DOHH2 (cell line): ENCODE results near the gene RBM38.
"Not testable (repeated sequence)": the region's sequence is repeated elsewhere in the genome, so short reads cannot be mapped to it uniquely, and the experiment has no call there.

Source experiments
- H3F3A ChIP-seq: fragments of 200-600 bp; sonication (generic), shearing (Covaris generic); 2 replicates; pipeline ENCODE4 v1.6.0; 2016; ENCODE audit warnings: antibody characterized with exemption, mild to moderate bottlenecking; ENCODE audit not compliant: control insufficient read depth, insufficient read depth
- H3K27ac ChIP-seq: fragments of 200-600 bp; sonication (generic); 2 replicates; pipeline ENCODE4 v1.5.1; 2014; ENCODE audit warnings: low read depth, mild to moderate bottlenecking, low read length, moderate library complexity
- H3K27me3 ChIP-seq: fragments of 200-600 bp; sonication (generic); 2 replicates; pipeline ENCODE4 v1.6.1; 2014; ENCODE audit warnings: mild to moderate bottlenecking, low read length, mixed read lengths; ENCODE audit not compliant: control insufficient read depth
- H3K36me3 ChIP-seq: fragments of 200-600 bp; sonication (generic); 2 replicates; pipeline ENCODE4 v1.6.1; 2014; ENCODE audit warnings: mild to moderate bottlenecking, low read length, moderate library complexity, mixed read lengths; ENCODE audit not compliant: control insufficient read depth
- H3K4me1 ChIP-seq: fragments of 200-600 bp; sonication (generic); 2 replicates; pipeline ENCODE4 v1.6.1; 2014; ENCODE audit warnings: mild to moderate bottlenecking, low read length, mixed read lengths; ENCODE audit not compliant: control insufficient read depth
- H3K4me2 ChIP-seq: fragments of 200-600 bp; sonication (generic); 2 replicates; pipeline ENCODE4 v1.6.0; 2014; ENCODE audit warnings: mild to moderate bottlenecking, low read length, moderate library complexity
- H3K4me3 ChIP-seq: fragments of 200-600 bp; sonication (generic); 2 replicates; pipeline ENCODE4 v1.5.1; 2014; ENCODE audit warnings: mild to moderate bottlenecking, low read length, mixed read lengths
- H3K79me2 ChIP-seq: fragments of 200-600 bp; sonication (generic); 2 replicates; pipeline ENCODE4 v1.6.1; 2014; ENCODE audit warnings: mild to moderate bottlenecking, low read length, mixed read lengths; ENCODE audit not compliant: control insufficient read depth
- H3K9me2 ChIP-seq: fragments of 200-600 bp; sonication (generic); replicated peaks from 2 replicates; pipeline ENCODE4 v1.6.1; 2014; ENCODE audit warnings: mild to moderate bottlenecking, low read length, mixed read lengths; ENCODE audit not compliant: control insufficient read depth
- H3K9me3 ChIP-seq: fragments of 200-600 bp; sonication (generic); 2 replicates; pipeline ENCODE4 v1.6.1; 2014; ENCODE audit warnings: antibody characterized with exemption, low read length, mixed read lengths; ENCODE audit not compliant: control insufficient read depth, insufficient read depth
- H4K20me1 ChIP-seq: fragments of 200-600 bp; sonication (generic); 2 replicates; pipeline ENCODE4 v1.6.0; 2014; ENCODE audit warnings: low read depth, mild to moderate bottlenecking, antibody characterized with exemption, low read length, moderate library complexity; ENCODE audit not compliant: control insufficient read depth, insufficient read depth
- CTCF ChIP-seq: fragments of 200-600 bp; sonication (generic); IDR thresholded peaks from one replicate; pipeline ENCODE4 v1.5.1; 2014; ENCODE audit warnings: antibody characterized with exemption, mild to moderate bottlenecking, low read depth, low read length; ENCODE audit not compliant: poor library complexity, severe bottlenecking
- EZH2phosphoT487 ChIP-seq: fragments of 200-600 bp; sonication (generic); IDR thresholded peaks from 2 replicates; pipeline ENCODE4 v1.6.1; 2017; ENCODE audit warnings: borderline replicate concordance, mild to moderate bottlenecking, antibody characterized with exemption, low read length, moderate library complexity, mixed read lengths

Gene RBM38

GRCh38 chr20:57416296-57417022 is 25.3 kb downstream of the RBM38 start:
- no peaks in the 10 kb centered on the region for H3K4me1 ChIP-seq

GRCh38 chr20:57417051-57417689 is 26.0 kb downstream of the RBM38 start:
- H3K79me2 ChIP-seq: no peaks in the 10 kb centered on the region
- H3K36me3 ChIP-seq: no peaks in the 10 kb centered on the region
- no peak overlapping the region for H3K4me2 ChIP-seq
- H3K27me3 ChIP-seq: 0 out of 2 replicates have a peak, but pooled peaks cover 3% of the 10 kb centered on the region
- H4K20me1 ChIP-seq: no peaks in the 10 kb centered on the region
- H3K27ac ChIP-seq: no peak overlapping the region
- no peaks in the 10 kb centered on the region for H3K9me3 ChIP-seq
- H3K4me3 ChIP-seq: no peak overlapping the region
- TF ChIP-seq CTCF (no peak), EZH2phosphoT487 (no peak)
- no peaks in the 10 kb centered on the region for H3K9me2 ChIP-seq
- H3K4me1 ChIP-seq: peaks cover 1% of the 10 kb centered on the region; the same call in 1 of the 2 replicates
- no peaks in the 10 kb centered on the region for H3F3A ChIP-seq

More at GRCh38 chr20:57416296-57417022, 25.3 kb downstream of the RBM38 start:
- H3K79me2 ChIP-seq: no peaks in the 10 kb centered on the region
- no peak overlapping the region for H3K27ac ChIP-seq
- H3K4me3 ChIP-seq: no peak overlapping the region
- no peaks in the 10 kb centered on the region; the same call in 1 of the 2 replicates for H4K20me1 ChIP-seq
- no peak overlapping the region for H3K4me2 ChIP-seq
- H3K27me3 ChIP-seq: 0 out of 2 replicates have a peak, but pooled peaks cover 3% of the 10 kb centered on the region
- no peaks in the 10 kb centered on the region for H3F3A ChIP-seq
- H3K9me3 ChIP-seq: no peaks in the 10 kb centered on the region
- H3K36me3 ChIP-seq: no peaks in the 10 kb centered on the region
- H3K9me2 ChIP-seq: no peaks in the 10 kb centered on the region
- TF ChIP-seq EZH2phosphoT487 (no peak), CTCF (no peak)

GRCh38 chr20:57417830-57418780 is 26.9 kb downstream of the RBM38 start:
- Histone ChIP-seq H3K9me2 (no peaks in the 10 kb centered on the region), H3K9me3 (no peaks in the 10 kb centered on the region), H4K20me1 (no peaks in the 10 kb centered on the region), H3F3A (no peaks in the 10 kb centered on the region), H3K27me3 (0 out of 2 replicates have a peak, but pooled peaks cover 3% of the 10 kb centered on the region), H3K27ac (no peak overlapping the region), H3K4me3 (no peak overlapping the region), H3K36me3 (no peaks in the 10 kb centered on the region), H3K79me2 (no peaks in the 10 kb centered on the region), H3K4me1 (peaks cover 11% of the 10 kb centered on the region), H3K4me2 (no peak overlapping the region)
- TF ChIP-seq CTCF (no peak), EZH2phosphoT487 (no peak)

- not testable (repeated sequence) for H3K79me2 ChIP-seq, H4K20me1 ChIP-seq, H3K9me2 ChIP-seq, H3K27ac ChIP-seq, H3F3A ChIP-seq, H3K9me3 ChIP-seq, H3K36me3 ChIP-seq, H3K4me3 ChIP-seq, H3K27me3 ChIP-seq, H3K4me2 ChIP-seq
- peaks cover 24% of the 10 kb centered on the region for H3K4me1 ChIP-seq
Observed at GRCh38 chr20:57419479-57419878, 28.3 kb downstream of the RBM38 start.
